SU-DHL-6 (cell line): ENCODE measurements around the gene NSMCE4A.

Source experiments
- H2AFZ ChIP-seq: fragments of 200-600 bp; sonication (generic); 2 replicates; pipeline ENCODE4 v1.6.1; 2014; ENCODE audit warnings: low read depth, mild to moderate bottlenecking, moderate library complexity, mixed read lengths, antibody characterized with exemption, low read length; ENCODE audit not compliant: severe bottlenecking
- H3F3A ChIP-seq: fragments of 200-600 bp; shearing (Covaris generic); 2 replicates; pipeline ENCODE4 v1.6.0; 2016; ENCODE audit warnings: antibody characterized with exemption, mild to moderate bottlenecking; ENCODE audit not compliant: insufficient read depth
- H3K27ac ChIP-seq: fragments of 200-600 bp; sonication (generic); 2 replicates; pipeline ENCODE4 v1.5.1; 2016; ENCODE audit warnings: low read depth, mild to moderate bottlenecking, low read length, moderate library complexity, mixed read lengths
- H3K27me3 ChIP-seq: fragments of 200-600 bp; sonication (generic), shearing (Covaris generic); 2 replicates; pipeline ENCODE4 v1.6.0; 2014; ENCODE audit warnings: mild to moderate bottlenecking, low read length
- H3K36me3 ChIP-seq: fragments of 200-600 bp; sonication (generic); 2 replicates; pipeline ENCODE4 v1.6.1; 2014; ENCODE audit warnings: mild to moderate bottlenecking, low read length, mixed read lengths
- H3K4me2 ChIP-seq: fragments of 300-600, 200-600 bp; shearing (Covaris generic), sonication (generic); 2 replicates; pipeline ENCODE4 v1.6.0; 2014; ENCODE audit warnings: low read length, low read depth, mild to moderate bottlenecking; ENCODE audit not compliant: poor library complexity, severe bottlenecking
- H3K4me3 ChIP-seq: fragments of 200-600 bp; sonication (generic); 2 replicates; pipeline ENCODE4 v1.5.1; 2014; ENCODE audit warnings: antibody characterized with exemption, low read length, mild to moderate bottlenecking, mixed read lengths; ENCODE audit not compliant: insufficient read depth, poor library complexity, severe bottlenecking
- H3K79me2 ChIP-seq: fragments of 200-600 bp; sonication (generic); 2 replicates; pipeline ENCODE4 v1.6.1; 2014; ENCODE audit warnings: mild to moderate bottlenecking, low read length, moderate library complexity; ENCODE audit not compliant: insufficient read depth
- H3K9ac ChIP-seq: fragments of 200-600 bp; sonication (generic); 2 replicates; pipeline ENCODE4 v1.7.0; 2014; ENCODE audit warnings: mild to moderate bottlenecking, low read length
- H3K9me2 ChIP-seq: fragments of 200-600 bp; sonication (generic); replicated peaks from 2 replicates; pipeline ENCODE4 v1.6.1; 2014; ENCODE audit warnings: low read length; ENCODE audit not compliant: insufficient read depth
- H3K9me3 ChIP-seq: fragments of 200-600 bp; sonication (generic); 2 replicates; pipeline ENCODE4 v1.6.1; 2014; ENCODE audit warnings: low read length, mixed read lengths; ENCODE audit not compliant: insufficient read depth
- H4K20me1 ChIP-seq: fragments of 200-600 bp; sonication (generic); 2 replicates; pipeline ENCODE4 v1.6.1; 2014; ENCODE audit warnings: low read depth, mild to moderate bottlenecking, antibody characterized with exemption, low read length, moderate library complexity, mixed read lengths
- EZH2phosphoT487 ChIP-seq: fragments of 200-600 bp; sonication (generic), shearing (Covaris generic); conservative IDR thresholded peaks from 2 replicates; pipeline ENCODE4 v1.6.1; 2018; ENCODE audit warnings: mild to moderate bottlenecking, antibody characterized with exemption, low read length, moderate library complexity, mixed read lengths
- TF ChIP-seq, protein P1 (sequence below): fragments of 200-600 bp; sonication (generic); IDR thresholded peaks from one replicate; pipeline ENCODE4 v1.5.1; 2017; ENCODE audit warnings: antibody characterized with exemption, mild to moderate bottlenecking, low read length, moderate library complexity; ENCODE audit not compliant: insufficient read depth, poor library complexity, severe bottlenecking

NSMCE4A gene

DNA sequence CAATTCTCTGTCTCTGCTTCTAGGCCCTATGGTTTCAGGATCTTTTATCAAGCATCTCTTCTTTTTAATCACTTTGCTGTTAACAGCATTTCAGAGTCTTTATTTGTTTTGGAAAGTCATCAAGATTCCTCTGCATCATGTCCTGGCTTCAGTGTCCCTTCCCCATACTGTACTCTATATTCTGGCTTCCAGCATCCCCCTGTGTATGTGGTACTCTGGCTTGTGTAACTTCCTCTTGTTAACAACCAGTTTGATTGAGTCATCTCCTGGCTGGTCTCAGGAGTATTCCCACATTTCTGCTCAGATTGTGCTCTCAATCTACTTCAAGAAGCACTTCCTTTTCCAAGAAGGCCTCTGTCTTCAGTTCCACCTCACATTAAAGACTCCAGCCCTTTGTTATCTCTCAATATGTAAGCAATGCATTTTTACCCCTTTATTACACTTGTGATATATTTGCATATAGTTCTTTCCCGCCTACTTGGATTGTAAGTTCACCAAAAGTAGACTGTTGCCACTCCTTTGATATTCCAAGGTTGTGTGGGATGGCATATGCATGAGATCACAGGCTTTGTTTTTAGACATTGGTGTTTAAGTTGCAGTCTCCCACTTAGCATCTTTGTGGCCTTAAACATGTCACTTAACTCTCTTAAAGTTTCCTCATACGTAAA, 32.1 kb downstream of the NSMCE4A start:
- Histone ChIP-seq H3K9ac (no peak overlapping the region), H3K9me2 (no peaks in the 10 kb centered on the region), H4K20me1 (no peaks in the 10 kb centered on the region), H3K27me3 (no peaks in the 10 kb centered on the region), H3F3A (no peaks in the 10 kb centered on the region), H3K79me2 (no peaks in the 10 kb centered on the region), H3K27ac (no peak overlapping the region), H3K9me3 (no peaks in the 10 kb centered on the region), H3K4me2 (no peak overlapping the region), H3K4me3 (no peak overlapping the region), H2AFZ (no peak overlapping the region), H3K36me3 (no peaks in the 10 kb centered on the region)
- TF ChIP-seq, protein P1, sequence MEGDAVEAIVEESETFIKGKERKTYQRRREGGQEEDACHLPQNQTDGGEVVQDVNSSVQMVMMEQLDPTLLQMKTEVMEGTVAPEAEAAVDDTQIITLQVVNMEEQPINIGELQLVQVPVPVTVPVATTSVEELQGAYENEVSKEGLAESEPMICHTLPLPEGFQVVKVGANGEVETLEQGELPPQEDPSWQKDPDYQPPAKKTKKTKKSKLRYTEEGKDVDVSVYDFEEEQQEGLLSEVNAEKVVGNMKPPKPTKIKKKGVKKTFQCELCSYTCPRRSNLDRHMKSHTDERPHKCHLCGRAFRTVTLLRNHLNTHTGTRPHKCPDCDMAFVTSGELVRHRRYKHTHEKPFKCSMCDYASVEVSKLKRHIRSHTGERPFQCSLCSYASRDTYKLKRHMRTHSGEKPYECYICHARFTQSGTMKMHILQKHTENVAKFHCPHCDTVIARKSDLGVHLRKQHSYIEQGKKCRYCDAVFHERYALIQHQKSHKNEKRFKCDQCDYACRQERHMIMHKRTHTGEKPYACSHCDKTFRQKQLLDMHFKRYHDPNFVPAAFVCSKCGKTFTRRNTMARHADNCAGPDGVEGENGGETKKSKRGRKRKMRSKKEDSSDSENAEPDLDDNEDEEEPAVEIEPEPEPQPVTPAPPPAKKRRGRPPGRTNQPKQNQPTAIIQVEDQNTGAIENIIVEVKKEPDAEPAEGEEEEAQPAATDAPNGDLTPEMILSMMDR, result no peak
- TF ChIP-seq EZH2phosphoT487, result no peak

DNA sequence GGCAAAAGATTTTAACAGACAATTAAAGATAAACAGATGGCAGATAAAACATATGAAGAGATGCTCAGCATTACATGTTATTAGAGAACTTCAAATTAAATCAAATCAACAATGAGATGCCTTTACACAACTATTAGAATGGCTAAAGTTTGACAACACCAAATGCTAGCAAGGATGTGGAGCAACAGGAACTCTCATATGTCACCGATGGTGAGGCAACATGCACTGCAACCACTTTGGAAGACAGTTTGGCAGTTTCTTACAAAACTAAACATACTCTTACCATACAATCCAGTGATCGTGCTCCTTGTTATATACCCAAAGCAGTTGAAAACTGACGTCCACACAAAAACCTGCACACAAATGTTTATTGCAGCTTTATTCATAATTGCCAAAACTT, 33.5 kb downstream of the NSMCE4A start:
- no peak overlapping the region for H3K27ac ChIP-seq
- H3K36me3 ChIP-seq, result no peaks in the 10 kb centered on the region
- no peak overlapping the region for H3K4me3 ChIP-seq
- no peaks in the 10 kb centered on the region for H3K27me3 ChIP-seq
- no peaks in the 10 kb centered on the region for H3F3A ChIP-seq
- no peaks in the 10 kb centered on the region for H3K9me3 ChIP-seq
- TF ChIP-seq, protein P1, result no peak
- TF ChIP-seq EZH2phosphoT487, result no peak
- H3K4me2 ChIP-seq, result no peak overlapping the region
- H3K9ac ChIP-seq, result no peak overlapping the region
- H3K79me2 ChIP-seq, result no peaks in the 10 kb centered on the region
- no peaks in the 10 kb centered on the region for H4K20me1 ChIP-seq
- H3K9me2 ChIP-seq, result no peaks in the 10 kb centered on the region
- no peak overlapping the region for H2AFZ ChIP-seq

DNA sequence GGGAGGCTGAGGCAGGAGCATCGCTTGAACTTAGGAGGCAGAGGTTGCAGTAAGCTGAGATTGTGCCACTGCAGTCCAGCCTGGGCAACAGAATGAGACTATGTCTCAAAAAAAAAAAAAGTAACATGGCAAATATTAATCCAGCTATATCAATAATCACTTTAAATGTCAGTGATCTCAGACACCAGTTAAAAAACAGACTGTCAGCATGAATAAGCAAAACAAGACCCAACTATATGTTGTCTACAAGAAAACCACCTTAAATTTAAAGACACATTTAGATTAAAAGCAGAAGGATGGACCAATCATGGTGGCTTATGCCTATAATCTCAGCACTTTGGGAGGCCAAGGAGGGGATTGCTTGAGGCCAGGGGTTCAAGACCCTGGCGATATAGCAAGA, 38.7 kb downstream of the NSMCE4A start:
- no peak overlapping the region for H3K27ac ChIP-seq
- no peaks in the 10 kb centered on the region for H3F3A ChIP-seq
- TF ChIP-seq, protein P1, result no peak
- TF ChIP-seq EZH2phosphoT487, result no peak
- H3K27me3 ChIP-seq, result no peaks in the 10 kb centered on the region
- H3K79me2 ChIP-seq, result no peaks in the 10 kb centered on the region
- H4K20me1 ChIP-seq, result no peaks in the 10 kb centered on the region
- H3K9ac ChIP-seq, result no peak overlapping the region
- H3K9me2 ChIP-seq, result no peaks in the 10 kb centered on the region
- H2AFZ ChIP-seq, result no peak overlapping the region
- H3K4me2 ChIP-seq, result no peak overlapping the region
- no peaks in the 10 kb centered on the region for H3K9me3 ChIP-seq
- no peaks in the 10 kb centered on the region for H3K36me3 ChIP-seq
- no peak overlapping the region for H3K4me3 ChIP-seq
